ENCODE measurements around the gene RRP1.
"Not testable (repeated sequence)": the region's sequence is repeated elsewhere in the genome, so short reads cannot be mapped to it uniquely, and the experiment has no call there.

DNA sequence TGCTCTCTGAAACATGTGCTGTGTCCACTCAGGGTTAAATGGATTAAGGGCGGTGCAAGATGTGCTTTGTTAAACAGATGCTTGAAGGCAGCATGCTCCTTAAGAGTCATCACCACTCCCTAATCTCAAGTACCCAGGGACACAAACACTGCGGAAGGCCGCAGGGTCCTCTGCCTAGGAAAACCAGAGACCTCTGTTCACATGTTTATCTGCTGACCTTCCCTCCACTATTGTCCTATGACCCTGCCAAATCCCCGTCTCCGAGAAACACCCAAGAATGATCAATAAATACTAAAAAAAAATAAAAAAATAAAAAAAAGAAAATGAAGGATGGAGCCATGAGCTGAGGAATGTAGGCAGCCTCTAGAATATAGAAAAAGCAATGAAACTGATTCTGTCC lies 33.4 kb downstream of the RRP1 start:
- TF ChIP-seq CTCF (conservative IDR thresholded peaks at IDR 0.05 in 1 of 2, IDR thresholded peaks at IDR 0.05 in 1 of 2; ENCODE audit: low read depth in 1 of 2, low read length in 2 of 2); EZH2 (IDR thresholded peaks at IDR 0.05; ENCODE audit: low read length, missing control alignments): not testable (repeated sequence)

All from fibroblast of lung (primary cell).